Stimulated activated CD8-positive, alpha-beta memory T cell treated with anti-CD3 and anti-CD28 coated beads, Interleukin-12 subunit alpha, Interleukin-12 subunit beta, amount 100 ng/mL, for 1 hour (primary cell): ENCODE data around the gene PRRG4.
A peak's percentile ranks its signal among the peaks of the same experiment; 100 is the strongest.
"Not testable (repeated sequence)": the region's sequence is repeated elsewhere in the genome, so short reads cannot be mapped to it uniquely, and the experiment has no call there.

Source experiments
- DNase-seq: peaks from one replicate; pipeline ENCODE4 v3.0.0-alpha.2; 2020; ENCODE audit warnings: low read depth

The PRRG4 gene

DNA sequence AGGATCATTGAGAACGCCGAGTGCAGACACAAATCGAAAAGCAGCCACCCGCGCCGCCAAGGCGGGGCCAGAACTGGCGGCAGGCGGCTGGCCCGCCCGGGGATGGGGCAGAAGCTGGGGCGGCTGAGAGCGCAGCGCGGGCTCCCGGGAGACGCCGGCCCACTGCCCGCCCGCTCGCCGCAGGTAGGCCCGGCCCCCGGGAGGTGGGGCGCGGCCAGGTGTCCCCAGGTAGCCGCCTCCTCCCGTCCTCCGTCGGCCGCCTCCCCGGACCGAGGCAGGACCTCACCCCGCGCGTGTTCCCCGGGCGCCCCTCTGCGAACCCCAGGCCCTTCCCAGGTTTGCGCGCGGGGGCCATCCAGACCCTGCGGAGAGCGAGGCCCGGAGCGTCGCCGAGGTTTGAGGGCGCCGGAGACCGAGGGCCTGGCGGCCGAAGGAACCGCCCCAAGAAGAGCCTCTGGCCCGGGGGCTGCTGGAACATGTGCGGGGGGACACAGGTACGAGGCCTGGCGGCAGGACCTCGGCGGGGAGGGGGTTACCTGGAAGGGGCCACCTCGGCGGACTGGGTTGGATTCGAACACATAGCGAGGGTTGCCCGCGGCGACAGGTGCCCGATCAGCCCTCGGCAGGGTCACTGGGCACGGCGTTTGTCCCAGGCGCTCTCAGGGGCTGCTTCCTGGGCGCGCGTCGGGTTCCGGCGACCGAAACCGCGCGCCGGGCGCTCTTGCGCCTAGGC lies at the start of gene PRRG4:
TSS of gene PRRG4 (plus strand) at position 248 of the 733 bp plus-strand sequence. CDS start 603 bp downstream, outside the sequence.
- DNase-seq, result no peak

- DNase-seq, result not testable (repeated sequence)
Measured at GRCh38 chr11:32780839-32781238, 48.9 kb upstream of the PRRG4 start.

- no peak for DNase-seq
Measured at GRCh38 chr11:32781721-32782120, 48.0 kb upstream of the PRRG4 start.

- no peak for DNase-seq
Measured at GRCh38 chr11:32785262-32785661, 44.5 kb upstream of the PRRG4 start.

- no peak for DNase-seq
Measured at GRCh38 chr11:32786811-32787210, 42.9 kb upstream of the PRRG4 start.

DNA sequence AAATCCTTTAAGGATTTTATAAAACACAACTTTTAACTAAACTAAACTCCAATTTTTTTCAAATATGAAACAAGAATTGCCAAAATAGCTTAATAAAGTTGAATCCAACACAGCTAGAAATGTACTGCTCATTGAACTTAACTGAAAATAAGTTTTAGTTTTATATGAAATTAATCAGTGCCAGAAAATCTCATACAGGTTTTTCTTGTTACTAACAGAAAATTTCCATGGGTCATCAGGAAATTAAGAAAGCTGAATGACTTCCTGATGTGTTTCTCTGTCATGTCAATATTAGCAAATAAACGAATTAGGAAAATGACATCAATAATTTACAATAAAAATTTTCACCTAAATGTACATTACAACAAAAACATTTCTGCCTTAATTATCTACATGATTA lies 38.8 kb upstream of the PRRG4 start:
- no peak for DNase-seq

- no peak for DNase-seq
Measured at GRCh38 chr11:32792111-32792947, 37.4 kb upstream of the PRRG4 start.

DNA sequence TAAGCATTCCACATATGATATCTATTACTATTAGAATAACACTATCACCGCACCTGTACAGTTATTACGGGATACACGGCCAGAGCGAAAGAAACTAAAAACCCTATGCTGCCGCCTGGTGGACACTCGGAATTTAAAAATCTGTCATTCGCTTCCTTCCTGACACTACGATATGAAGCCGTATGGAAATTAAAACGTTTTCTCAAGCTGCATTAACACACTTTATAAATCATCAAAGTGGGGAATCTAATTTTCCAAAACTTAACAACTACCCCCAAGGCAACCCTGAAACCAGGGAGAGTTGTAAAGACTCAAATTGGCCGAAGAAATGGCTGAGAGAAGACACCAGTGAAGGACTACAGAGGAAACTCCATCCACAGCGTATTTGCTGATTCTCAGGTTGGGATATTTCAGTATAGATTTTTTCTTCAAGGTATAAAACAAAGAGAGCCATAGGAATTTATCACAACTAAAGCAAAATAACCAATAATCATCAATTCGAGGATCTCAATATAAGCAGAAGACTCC lies 36.7 kb upstream of the PRRG4 start:
- DNase-seq, result peak; percentile 36

DNA sequence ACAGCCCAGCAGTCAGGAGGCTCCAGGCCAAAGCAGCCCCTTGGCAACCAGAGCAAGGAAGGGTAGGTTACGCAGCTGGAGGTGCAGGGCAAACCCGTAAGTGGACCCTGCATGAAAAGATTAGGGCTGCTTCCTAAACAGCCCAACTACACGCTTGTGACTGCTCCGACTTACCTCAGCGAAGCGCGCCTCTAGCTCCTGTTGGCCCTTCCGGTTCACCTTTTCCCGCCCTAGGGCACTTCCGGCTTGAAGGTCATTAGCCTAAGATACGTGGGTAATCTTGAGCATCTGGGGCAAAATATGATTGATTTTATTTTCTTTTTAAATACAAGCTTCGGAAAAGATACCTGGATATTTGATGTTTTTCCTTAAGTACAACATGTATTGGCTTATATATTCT lies 35.3 kb upstream of the PRRG4 start, which contains the start of gene CCDC73:
TSS of gene CCDC73 (minus strand) at position 224 of the 400 bp plus-strand sequence. CDS start 34,419 bp downstream, outside the sequence.
- no peak for DNase-seq

GRCh38 chr11:32796425-32796824 lies 33.3 kb upstream of the PRRG4 start:
- DNase-seq, result no peak

DNA sequence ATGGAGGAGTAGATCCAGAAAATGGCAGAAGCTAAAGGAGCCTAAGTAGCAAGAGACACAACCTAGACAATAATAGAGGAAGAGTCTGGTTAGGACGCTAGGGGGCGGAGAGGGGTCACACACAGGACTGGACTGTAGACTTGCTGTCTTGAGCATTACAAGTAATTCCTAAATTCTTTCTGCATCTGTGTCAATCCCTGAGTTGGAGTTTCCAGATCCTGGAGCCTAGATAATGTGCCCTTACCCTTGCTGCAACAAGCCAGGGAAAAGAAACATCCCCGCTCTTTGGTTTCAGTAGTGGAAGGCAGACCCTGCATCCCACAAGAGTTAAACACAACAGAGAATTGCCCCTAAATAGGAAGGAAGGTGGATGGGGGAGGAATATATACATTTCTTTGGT lies 20.4 kb upstream of the PRRG4 start:
- DNase-seq, result no peak

- DNase-seq, result no peak
Measured at GRCh38 chr11:32817181-32817851, 12.4 kb upstream of the PRRG4 start.

DNA sequence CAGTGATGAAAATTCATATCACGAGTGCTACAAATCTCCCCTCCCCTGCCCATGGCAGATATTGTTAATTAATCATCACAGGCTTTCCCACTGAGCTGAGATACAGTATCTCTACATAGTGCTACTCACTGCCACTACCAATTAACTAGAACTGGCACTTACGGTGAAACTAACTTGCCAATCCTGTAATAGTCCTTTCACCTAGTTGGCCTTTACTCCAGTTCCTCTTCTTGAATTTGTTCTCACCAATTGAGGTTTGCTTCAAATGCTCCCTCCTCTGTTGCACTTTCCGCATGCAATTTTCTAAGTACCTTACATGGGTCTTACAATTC lies 11.9 kb upstream of the PRRG4 start:
- no peak for DNase-seq

DNA sequence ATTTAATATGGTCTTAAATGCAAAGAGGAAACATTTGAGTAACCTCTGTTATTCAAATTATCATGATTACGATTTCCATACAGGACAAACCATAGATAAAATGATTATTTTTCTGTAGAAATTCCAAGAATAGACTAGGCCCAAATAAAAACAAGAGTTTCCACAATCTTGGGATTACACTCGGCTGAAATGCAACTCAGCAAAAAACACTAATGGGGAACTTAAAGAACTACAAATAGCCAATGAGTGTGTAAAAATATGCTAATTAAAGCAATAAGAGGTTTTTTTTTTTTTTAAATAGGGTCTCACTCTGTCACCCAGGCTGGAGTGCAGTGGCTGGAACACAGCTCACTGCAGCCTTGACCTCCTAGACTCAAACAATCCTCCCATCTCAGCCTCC lies 10.5 kb upstream of the PRRG4 start:
- DNase-seq, result no peak

DNA sequence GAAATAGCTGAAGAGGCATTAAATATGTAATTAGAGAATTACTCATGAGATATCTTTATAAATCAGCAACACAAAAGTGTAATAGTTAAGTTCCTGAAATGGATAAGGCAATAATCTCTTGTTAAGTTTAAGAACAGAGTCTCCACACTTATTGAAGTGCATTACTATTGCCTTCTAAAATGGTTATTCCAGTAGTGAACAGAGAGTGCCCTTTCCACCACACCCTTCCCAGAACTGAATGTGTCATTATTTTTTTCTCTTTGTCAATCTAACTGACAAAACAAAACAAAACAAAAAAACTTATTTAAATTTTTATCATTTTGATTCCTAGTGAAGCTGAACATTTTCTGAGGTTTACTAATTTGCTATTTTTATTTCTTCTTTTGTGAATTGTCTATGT lies 9.2 kb upstream of the PRRG4 start:
- no peak for DNase-seq

GRCh38 chr11:32821517-32821916 lies 8.2 kb upstream of the PRRG4 start:
- no peak for DNase-seq

- no peak for DNase-seq
Measured at GRCh38 chr11:32821917-32822560, 7.7 kb upstream of the PRRG4 start.

DNA sequence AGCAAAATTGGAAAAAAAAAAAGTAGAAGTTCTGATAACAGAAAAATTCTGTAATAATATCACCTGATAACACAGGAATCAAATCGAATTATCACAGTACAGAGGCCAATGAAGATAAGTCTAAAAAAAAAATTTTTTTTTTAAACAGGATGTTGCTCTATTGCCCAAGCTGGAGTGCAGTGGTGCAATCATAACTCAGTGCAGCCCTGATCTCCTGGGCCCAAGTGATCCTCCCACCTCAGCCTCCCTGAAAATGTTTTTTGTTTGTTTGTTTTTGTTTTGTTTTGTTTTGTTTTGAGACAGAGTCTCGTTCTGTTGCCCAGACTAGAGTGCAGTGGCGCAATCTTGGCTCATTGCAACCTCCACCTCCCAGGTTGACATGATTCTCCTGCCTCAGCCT lies 6.1 kb upstream of the PRRG4 start:
- DNase-seq, result not testable (repeated sequence)

- DNase-seq, result no peak
Measured at GRCh38 chr11:32826113-32826512, 3.6 kb upstream of the PRRG4 start.

DNA sequence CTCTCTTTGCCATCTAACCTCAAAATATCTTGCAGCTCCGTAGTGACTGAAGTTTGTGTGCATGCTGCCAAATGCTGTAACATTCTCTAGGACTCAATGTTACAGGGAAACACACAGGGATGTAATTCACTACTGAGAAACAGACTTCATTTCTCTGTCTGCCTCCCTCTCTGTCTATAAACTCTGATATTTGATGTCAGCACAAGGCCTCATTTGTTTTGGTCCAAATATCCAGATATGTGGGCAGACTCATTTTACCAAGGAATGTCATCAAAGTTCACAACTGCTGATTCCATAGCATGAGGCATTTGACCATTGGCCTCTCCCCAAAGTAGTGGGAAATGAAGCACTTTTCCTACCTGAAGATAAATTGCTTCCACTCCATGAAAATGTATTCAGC lies 2.5 kb upstream of the PRRG4 start:
- no peak for DNase-seq

- DNase-seq, result no peak
Measured at GRCh38 chr11:32829157-32829679, 509 bp upstream of the PRRG4 start.

DNA sequence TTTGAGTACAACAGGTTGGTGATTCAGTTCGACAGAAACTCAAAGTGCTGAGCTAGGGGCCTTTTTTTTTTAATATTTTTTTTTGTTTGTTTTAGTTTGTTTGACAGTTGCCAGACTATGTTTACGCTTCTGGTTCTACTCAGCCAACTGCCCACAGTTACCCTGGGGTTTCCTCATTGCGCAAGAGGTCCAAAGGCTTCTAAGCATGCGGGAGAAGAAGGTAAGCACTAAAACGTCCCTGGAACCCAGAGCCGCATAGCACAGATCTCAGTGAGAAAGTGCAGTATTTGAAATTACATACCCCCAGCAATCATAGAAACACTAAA lies 649 bp downstream of the PRRG4 start:
- no peak for DNase-seq
